ENCODE measurements around the gene ATP10B.
A peak's percentile ranks its signal among the peaks of the same experiment; 100 is the strongest.

Gene ATP10B

GRCh38 chr5:160679567-160680309 is 172.3 kb downstream of the ATP10B start:
- DNase-seq: no peak

GRCh38 chr5:160675988-160676387 is 176.0 kb downstream of the ATP10B start:
- DNase-seq: no peak

- DNase-seq: no peak
These were observed 177.1 kb downstream of the ATP10B start for GRCh38 chr5:160674901-160675300.

GRCh38 chr5:160672521-160672920 is 179.5 kb downstream of the ATP10B start:
- DNase-seq: no peak

GRCh38 chr5:160668356-160668755 is 183.7 kb downstream of the ATP10B start:
- DNase-seq: no peak

GRCh38 chr5:160667160-160667559 is 184.9 kb downstream of the ATP10B start:
- DNase-seq: no peak

- DNase-seq: no peak
These were observed 186.6 kb downstream of the ATP10B start for GRCh38 chr5:160665460-160665859.

GRCh38 chr5:160660132-160660531 is 191.9 kb downstream of the ATP10B start:
- no peak for DNase-seq

- DNase-seq: no peak
These were observed 194.2 kb downstream of the ATP10B start for GRCh38 chr5:160657622-160658458.

- no peak for DNase-seq
These were observed 194.9 kb downstream of the ATP10B start for GRCh38 chr5:160657068-160657507.

GRCh38 chr5:160655717-160656116 is 196.3 kb downstream of the ATP10B start:
- DNase-seq: no peak

- DNase-seq: no peak
These were observed 200.0 kb downstream of the ATP10B start for GRCh38 chr5:160651692-160652645.

GRCh38 chr5:160649304-160649703 is 202.7 kb downstream of the ATP10B start:
- DNase-seq: peak in 1 of 2 experiments; percentile 4

- no peak for DNase-seq
These were observed 206.0 kb downstream of the ATP10B start for GRCh38 chr5:160646033-160646432.

- no peak for DNase-seq
These were observed 208.3 kb downstream of the ATP10B start for GRCh38 chr5:160643616-160644240.

GRCh38 chr5:160641405-160641804 is 210.6 kb downstream of the ATP10B start:
- DNase-seq: no peak

- no peak for DNase-seq
These were observed 211.6 kb downstream of the ATP10B start for GRCh38 chr5:160640406-160640805.

- DNase-seq: no peak
These were observed 213.8 kb downstream of the ATP10B start for GRCh38 chr5:160638161-160638742.

- no peak for DNase-seq
These were observed 214.5 kb downstream of the ATP10B start for GRCh38 chr5:160637357-160638090.

- DNase-seq: no peak
These were observed 216.3 kb downstream of the ATP10B start for GRCh38 chr5:160635663-160636062.

GRCh38 chr5:160635046-160635445 is 217.0 kb downstream of the ATP10B start:
- DNase-seq: no peak

Measured in SW 1271 (cell line).